ENCODE data around the gene FRMD6.

GRCh38 chr14:51680031-51680430 is 28.3 kb downstream of the FRMD6 start:
- TF ChIP-seq POLR2A (IDR thresholded peaks at IDR 0.05) (no peak), CTCF (IDR thresholded peaks at IDR 0.05) (no peak), EP300 (IDR thresholded peaks at IDR 0.05) (no peak)

All from ovary (tissue), 3 donors.